ENCODE data around the gene PTPRN2. TPM values are rescaled to one million over a fixed set of nuclear protein-coding genes. Genes with fewer than 3 reads are reported as not detected.
"Not testable (repeated sequence)": the region's sequence is repeated elsewhere in the genome, so short reads cannot be mapped to it uniquely, and the experiment has no call there.

Gene PTPRN2
- total RNA-seq, 1 experiment from 2014 or later = 1.1 TPM

DNA sequence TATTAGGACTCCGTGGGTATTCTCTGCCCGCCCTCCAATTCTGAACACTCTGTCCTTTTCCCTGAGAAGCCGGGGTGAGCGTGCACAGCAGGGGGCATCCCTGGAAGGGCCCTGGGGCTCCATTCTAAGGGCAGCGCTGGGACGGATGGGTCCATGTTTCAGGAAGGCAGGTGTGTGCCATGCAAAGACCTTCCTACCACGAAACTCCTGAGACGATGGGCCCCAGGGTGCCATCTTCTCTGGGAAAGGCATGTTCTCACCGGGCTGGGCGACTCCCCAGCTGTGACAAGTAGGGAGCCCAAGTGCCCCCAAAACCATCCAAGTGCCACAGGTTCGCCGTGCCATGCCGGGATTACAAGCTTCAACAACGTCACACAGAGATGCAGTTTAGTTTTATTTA is 994.1 kb downstream of the PTPRN2 start:
- Histone ChIP-seq H3K27me3 (ENCODE audit: control insufficient read depth, insufficient read depth, low read length) (no peaks in the 10 kb centered on the region), H3K36me3 (ENCODE audit: control insufficient read depth, insufficient read depth, low read length) (no peaks in the 10 kb centered on the region), H3K9me3 (ENCODE audit: control insufficient read depth, insufficient read depth, low read depth, low read length) (no peaks in the 10 kb centered on the region), H3K4me1 (ENCODE audit: control insufficient read depth, insufficient read depth, low read length) (no peaks in the 10 kb centered on the region), H3K27ac (ENCODE audit: low read length) (no peak overlapping the region), H3K4me3 (ENCODE audit: low read depth in 2 of 2, low read length in 2 of 2) (no peak overlapping the region)
- BruUV-seq (replicated peaks) = no TSS peak
- POLR2A ChIA-PET = no interaction called here
- TF ChIP-seq CTCF (IDR thresholded peaks at IDR 0.05) (no peak), POLR2AphosphoS5 (IDR thresholded peaks at IDR 0.05; ENCODE audit: low read depth, low read length) (no peak), SIN3A (IDR thresholded peaks at IDR 0.05; ENCODE audit: borderline replicate concordance, insufficient read depth, low read depth, low read length) (no peak)
- no peak for DNase-seq (ENCODE audit: low read depth, low spot score)
- in situ Hi-C loops (cut with HindIII; ENCODE audit: low pct_unique_long_range_greater_than_20kb, low sequenced_read_pairs) (no loop called here), intact Hi-C loops (cut with micrococcal nuclease; ENCODE audit: unreplicated experiment) (no loop called here)
- no peak for ATAC-seq
- CTCF ChIA-PET = no interaction called here

DNA sequence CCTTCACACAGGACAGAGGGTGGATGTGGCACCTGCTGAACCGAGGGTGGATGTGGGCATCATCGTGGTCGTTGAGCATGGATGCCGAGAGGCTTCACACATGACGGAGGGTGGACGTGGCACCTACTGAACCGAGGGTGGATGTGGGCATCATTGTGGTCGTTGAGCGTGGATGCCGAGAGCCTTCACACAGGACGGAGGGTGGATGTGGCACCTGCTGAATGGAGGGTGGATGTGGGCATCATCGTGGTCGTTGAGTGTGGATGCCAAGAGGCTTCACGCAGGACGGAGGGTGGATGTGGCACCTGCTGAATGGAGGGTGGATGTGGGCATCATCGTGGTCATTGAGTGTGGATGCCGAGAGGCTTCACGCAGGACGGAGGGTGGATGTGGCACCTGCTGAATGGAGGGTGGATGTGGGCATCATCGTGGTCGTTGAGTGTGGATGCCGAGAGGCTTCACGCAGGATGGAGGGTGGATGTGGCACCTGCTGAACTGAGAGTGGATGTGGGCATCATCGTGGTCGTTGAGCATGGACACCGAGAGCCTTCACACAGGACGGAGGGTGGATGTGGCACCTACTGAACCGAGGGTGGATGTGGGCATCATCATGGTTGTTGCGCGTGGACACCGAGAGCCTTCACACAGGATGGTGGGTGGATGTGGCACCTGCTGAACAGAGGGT is 994.8 kb downstream of the PTPRN2 start:
- BruUV-seq (replicated peaks); in situ Hi-C loops (cut with HindIII; ENCODE audit: low pct_unique_long_range_greater_than_20kb, low sequenced_read_pairs); H3K27ac ChIP-seq (ENCODE audit: low read length); H3K9me3 ChIP-seq (ENCODE audit: control insufficient read depth, insufficient read depth, low read depth, low read length); CTCF ChIA-PET; H3K27me3 ChIP-seq (ENCODE audit: control insufficient read depth, insufficient read depth, low read length); H3K4me1 ChIP-seq (ENCODE audit: control insufficient read depth, insufficient read depth, low read length); POLR2A ChIA-PET; H3K4me3 ChIP-seq (ENCODE audit: low read depth in 2 of 2, low read length in 2 of 2); ATAC-seq; DNase-seq (ENCODE audit: low read depth, low spot score); intact Hi-C loops (cut with micrococcal nuclease; ENCODE audit: unreplicated experiment); H3K36me3 ChIP-seq (ENCODE audit: control insufficient read depth, insufficient read depth, low read length): not testable (repeated sequence)

- Histone ChIP-seq H3K4me3 (ENCODE audit: low read depth in 2 of 2, low read length in 2 of 2) (no peak overlapping the region), H3K4me1 (ENCODE audit: control insufficient read depth, insufficient read depth, low read length) (no peaks in the 10 kb centered on the region), H3K36me3 (ENCODE audit: control insufficient read depth, insufficient read depth, low read length) (no peaks in the 10 kb centered on the region), H3K9me3 (ENCODE audit: control insufficient read depth, insufficient read depth, low read depth, low read length) (no peaks in the 10 kb centered on the region), H3K27me3 (ENCODE audit: control insufficient read depth, insufficient read depth, low read length) (no peaks in the 10 kb centered on the region), H3K27ac (ENCODE audit: low read length) (no peak overlapping the region)
- no TSS peak for BruUV-seq (replicated peaks)
- no peak for TF ChIP-seq TCF7L2 (IDR thresholded peaks at IDR 0.05; ENCODE audit: low read depth, low read length)
- no peak for TF ChIP-seq CTCF (IDR thresholded peaks at IDR 0.05)
- TF ChIP-seq SIN3A (IDR thresholded peaks at IDR 0.05; ENCODE audit: borderline replicate concordance, insufficient read depth, low read depth, low read length) = no peak
- TF ChIP-seq, protein P1, sequence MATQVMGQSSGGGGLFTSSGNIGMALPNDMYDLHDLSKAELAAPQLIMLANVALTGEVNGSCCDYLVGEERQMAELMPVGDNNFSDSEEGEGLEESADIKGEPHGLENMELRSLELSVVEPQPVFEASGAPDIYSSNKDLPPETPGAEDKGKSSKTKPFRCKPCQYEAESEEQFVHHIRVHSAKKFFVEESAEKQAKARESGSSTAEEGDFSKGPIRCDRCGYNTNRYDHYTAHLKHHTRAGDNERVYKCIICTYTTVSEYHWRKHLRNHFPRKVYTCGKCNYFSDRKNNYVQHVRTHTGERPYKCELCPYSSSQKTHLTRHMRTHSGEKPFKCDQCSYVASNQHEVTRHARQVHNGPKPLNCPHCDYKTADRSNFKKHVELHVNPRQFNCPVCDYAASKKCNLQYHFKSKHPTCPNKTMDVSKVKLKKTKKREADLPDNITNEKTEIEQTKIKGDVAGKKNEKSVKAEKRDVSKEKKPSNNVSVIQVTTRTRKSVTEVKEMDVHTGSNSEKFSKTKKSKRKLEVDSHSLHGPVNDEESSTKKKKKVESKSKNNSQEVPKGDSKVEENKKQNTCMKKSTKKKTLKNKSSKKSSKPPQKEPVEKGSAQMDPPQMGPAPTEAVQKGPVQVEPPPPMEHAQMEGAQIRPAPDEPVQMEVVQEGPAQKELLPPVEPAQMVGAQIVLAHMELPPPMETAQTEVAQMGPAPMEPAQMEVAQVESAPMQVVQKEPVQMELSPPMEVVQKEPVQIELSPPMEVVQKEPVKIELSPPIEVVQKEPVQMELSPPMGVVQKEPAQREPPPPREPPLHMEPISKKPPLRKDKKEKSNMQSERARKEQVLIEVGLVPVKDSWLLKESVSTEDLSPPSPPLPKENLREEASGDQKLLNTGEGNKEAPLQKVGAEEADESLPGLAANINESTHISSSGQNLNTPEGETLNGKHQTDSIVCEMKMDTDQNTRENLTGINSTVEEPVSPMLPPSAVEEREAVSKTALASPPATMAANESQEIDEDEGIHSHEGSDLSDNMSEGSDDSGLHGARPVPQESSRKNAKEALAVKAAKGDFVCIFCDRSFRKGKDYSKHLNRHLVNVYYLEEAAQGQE (IDR thresholded peaks at IDR 0.05; ENCODE audit: insufficient read depth in 1 of 2, low read depth in 2 of 2, low read length in 1 of 2) = no peak
- no peak for TF ChIP-seq POLR2AphosphoS5 (IDR thresholded peaks at IDR 0.05; ENCODE audit: low read depth, low read length)
- DNase-seq (ENCODE audit: low read depth, low spot score) (no peak), ATAC-seq (no peak)
- CTCF ChIA-PET = no interaction called here
- in situ Hi-C loops (cut with HindIII; ENCODE audit: low pct_unique_long_range_greater_than_20kb, low sequenced_read_pairs) = no loop called here
- POLR2A ChIA-PET = no interaction called here
- intact Hi-C loops (cut with micrococcal nuclease; ENCODE audit: unreplicated experiment) = no loop called here
Measured at GRCh38 chr7:157590526-157590925, 997.1 kb downstream of the PTPRN2 start.
